CD14-positive monocyte (primary cell): ENCODE data around the gene FBXO34. TPM values are rescaled to one million over a fixed set of nuclear protein-coding genes. Genes with fewer than 3 reads are reported as not detected.

ENCODE experiments used
- DNase-seq, 3 donors: peaks; one replicate each; pipeline ENCODE4 v3.0.0-alpha.2; 2011 to 2022
- H2AFZ ChIP-seq: 2 replicates; pipeline ENCODE4 v1.6.0; 2012; ENCODE audit warnings: mild to moderate bottlenecking, low read depth, low read length, inconsistent platforms; ENCODE audit not compliant: insufficient read depth, poor library complexity, severe bottlenecking
- H3K27ac ChIP-seq, 2 donors: 1 replicate in 1 of 2; 2 replicates in 1 of 2; pipeline ENCODE4 v1.5.1; 2012 to 2013; ENCODE audit warnings: low read length in 2 of 2, control low read depth in 1 of 2, inconsistent platforms in 1 of 2, low read depth in 1 of 2, mild to moderate bottlenecking in 1 of 2
- H3K27me3 ChIP-seq, 2 donors: one replicate each; pipeline versions ENCODE4 v1.6.0 to v1.6.1; 2011 to 2013; ENCODE audit warnings: low read length in 2 of 2; ENCODE audit not compliant: control insufficient read depth in 2 of 2, insufficient read depth in 2 of 2
- H3K36me3 ChIP-seq, 2 donors: replicated peaks in 1 of 2; 1 replicate in 1 of 2; 2 replicates in 1 of 2; pipeline versions ENCODE4 v1.5.1 to v1.6.1; 2012 to 2013; ENCODE audit warnings: low read length in 2 of 2, control low read depth in 1 of 2, inconsistent platforms in 1 of 2, mild to moderate bottlenecking in 1 of 2; ENCODE audit not compliant: insufficient read depth in 2 of 2, control insufficient read depth in 1 of 2
- H3K4me1 ChIP-seq, 2 donors: 1 replicate in 1 of 2; 2 replicates in 1 of 2; pipeline versions ENCODE4 v1.5.1 to v1.6.1; 2012 to 2013; ENCODE audit warnings: low read length in 2 of 2, control low read depth in 1 of 2, inconsistent platforms in 1 of 2, mild to moderate bottlenecking in 1 of 2, moderate library complexity in 1 of 2; ENCODE audit not compliant: insufficient read depth in 2 of 2, control insufficient read depth in 1 of 2
- H3K4me2 ChIP-seq: replicated peaks from 2 replicates; pipeline ENCODE3; 2012; ENCODE audit warnings: low read length, moderate library complexity, mild to moderate bottlenecking; ENCODE audit not compliant: poor library complexity, severe bottlenecking; ENCODE audit errors: extremely low read depth
- H3K4me3 ChIP-seq, 3 experiments: fragments of 200-600 bp in 1 of 3; sonication (generic) in 1 of 3; replicated peaks in 1 of 3; 1 replicate in 2 of 3; 2 replicates in 1 of 3; pipeline ENCODE4 v1.5.1; 2011 to 2013; ENCODE audit warnings: low read length in 3 of 3, mild to moderate bottlenecking in 3 of 3, control low read depth in 2 of 3, low read depth in 2 of 3, inconsistent platforms in 1 of 3, moderate library complexity in 1 of 3
- H3K79me2 ChIP-seq: 2 replicates; pipeline ENCODE4 v1.6.0; 2012; ENCODE audit warnings: mild to moderate bottlenecking, control low read depth, inconsistent platforms, low read length, moderate library complexity; ENCODE audit not compliant: insufficient read depth
- H3K9ac ChIP-seq: 2 replicates; pipeline ENCODE4 v1.6.0; 2017; ENCODE audit warnings: low read length, mild to moderate bottlenecking; ENCODE audit not compliant: insufficient read depth, poor library complexity, severe bottlenecking
- H3K9me3 ChIP-seq, 2 donors: replicated peaks in 1 of 2; 1 replicate in 1 of 2; 2 replicates in 1 of 2; pipeline versions ENCODE4 v1.5.1 to v1.6.1; 2012 to 2013; ENCODE audit warnings: low read length in 2 of 2, control low read depth in 1 of 2; ENCODE audit not compliant: control insufficient read depth in 1 of 2, insufficient read depth in 1 of 2
- H4K20me1 ChIP-seq: 2 replicates; pipeline ENCODE4 v1.6.0; 2012; ENCODE audit warnings: mild to moderate bottlenecking, low read length, control low read depth, moderate library complexity; ENCODE audit not compliant: insufficient read depth
- H3K27ac Mint-ChIP-seq, 7 donors: one replicate each; pipeline ENCODE4 v1.8.0; 2020; ENCODE audit warnings: mild to moderate bottlenecking in 7 of 7, mixed read lengths in 7 of 7, moderate library complexity in 6 of 7, inconsistent platforms in 2 of 7
- H3K27me3 Mint-ChIP-seq, 3 donors: one replicate each; pipeline ENCODE4 v1.8.0; 2021 to 2022; ENCODE audit warnings: low read depth in 3 of 3, mild to moderate bottlenecking in 3 of 3, mixed read lengths in 3 of 3, moderate library complexity in 3 of 3, inconsistent platforms in 1 of 3
- H3K36me3 Mint-ChIP-seq, 2 donors: one replicate each; pipeline ENCODE4 v1.8.0; 2020; ENCODE audit warnings: mixed read lengths in 2 of 2, inconsistent platforms in 1 of 2, mild to moderate bottlenecking in 1 of 2
- H3K4me1 Mint-ChIP-seq: one replicate; pipeline ENCODE4 v1.8.0; 2020; ENCODE audit warnings: mild to moderate bottlenecking, mixed read lengths
- H3K4me3 Mint-ChIP-seq, 2 donors: one replicate each; pipeline ENCODE4 v1.8.0; 2020; ENCODE audit warnings: mild to moderate bottlenecking in 2 of 2, mixed read lengths in 2 of 2, moderate library complexity in 1 of 2
- H3K9me3 Mint-ChIP-seq, 7 donors: one replicate each; pipeline ENCODE4 v1.8.0; 2020 to 2022; ENCODE audit warnings: mixed read lengths in 7 of 7, mild to moderate bottlenecking in 6 of 7, moderate library complexity in 6 of 7, inconsistent platforms in 2 of 7
- CTCF ChIP-seq: fragments of 200-600 bp; IDR thresholded peaks from one replicate; pipeline ENCODE4 v1.8.0; 2022; ENCODE audit warnings: antibody characterized with exemption, mild to moderate bottlenecking
- WGBS: methylation state at CpG from one replicate; pipeline ENCODE4 v1.1.5; 2013; ENCODE audit warnings: missing lambda C conversion rate; ENCODE audit not compliant: insufficient coverage; 5-methylcytosine and 5-hydroxymethylcytosine counted together
- intact Hi-C, 2 donors: fragments of 100-400 bp; cut with micrococcal nuclease; formaldehyde crosslinking; loops; one replicate each; pipeline versions ENCODE4 v1.15.0 to v1.15.1; 2023
- polyA plus RNA-seq, 3 donors: library from polyadenylated mRNA; depleted of rRNA in 1 of 3; unstranded in 2 of 3; stranded (reverse) in 1 of 3; fragments of 300-500 nt in 2 of 3; fragments of >200 nt in 1 of 3; fragmentation: Illumina TruSeq in 2 of 3; gene quantifications; 1 replicate in 2 of 3; 2 replicates in 1 of 3; pipeline ENCODE4 v1.2.3, GENCODE V29; 2012 to 2021

FBXO34 gene
- polyA plus RNA-seq, 3 donors, result 10.3 to 18.1 (median 17.3) TPM

DNA sequence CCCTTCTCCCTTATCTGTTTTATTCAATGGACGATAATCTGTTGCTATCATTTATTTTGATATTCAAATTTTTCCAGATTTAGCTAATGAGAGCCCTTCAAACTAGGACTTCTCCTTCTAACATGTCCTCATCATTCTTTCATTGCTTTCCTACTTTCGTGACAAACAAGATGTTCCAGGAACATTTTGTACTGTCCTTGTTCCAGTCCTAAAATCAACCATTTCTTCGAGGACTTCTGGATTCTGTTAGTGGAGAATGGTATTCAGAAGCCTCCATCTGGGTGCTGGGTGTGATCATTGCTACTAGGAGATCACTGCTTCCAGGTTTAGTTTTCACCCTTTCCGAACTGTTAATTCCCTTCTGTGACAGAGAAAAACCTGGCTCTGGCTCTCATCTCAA lies 29.5 kb upstream of the FBXO34 start:
- Histone ChIP-seq H3K27ac (no peak overlapping the region), H4K20me1 (no peaks in the 10 kb centered on the region), H3K4me3 (no peak overlapping the region), H3K79me2 (no peaks in the 10 kb centered on the region), H3K4me2 (no peak overlapping the region), H3K27me3 (peaks cover 3 to 9% of the 10 kb centered on the region in 2 donors), H3K9ac (no peak overlapping the region), H3K36me3 (no peaks in the 10 kb centered on the region), H3K4me1 (peaks cover 7 to 9% of the 10 kb centered on the region in 2 donors), H2AFZ (no peak overlapping the region), H3K9me3 (no peaks in the 10 kb centered on the region)
- TF ChIP-seq CTCF, result no peak
- Mint-ChIP-seq H3K27ac (no peak overlapping the region), H3K4me1 (peaks cover 12% of the 10 kb centered on the region), H3K27me3 (peaks cover 3 to 19% (median 6%) of the 10 kb centered on the region in 3 donors), H3K9me3 (no peaks in the 10 kb centered on the region), H3K36me3 (no peaks in the 10 kb centered on the region), H3K4me3 (no peak overlapping the region)
- intact Hi-C loops, result loop anchor here in 1 of 2 donors (10.0 kb wide), 1 partner anchor 113 kb away; no protein-coding TSS in a partner anchor
- WGBS, result no CpG with 5 or more reads among the region's 4 CpGs
- DNase-seq, result no peak

DNA sequence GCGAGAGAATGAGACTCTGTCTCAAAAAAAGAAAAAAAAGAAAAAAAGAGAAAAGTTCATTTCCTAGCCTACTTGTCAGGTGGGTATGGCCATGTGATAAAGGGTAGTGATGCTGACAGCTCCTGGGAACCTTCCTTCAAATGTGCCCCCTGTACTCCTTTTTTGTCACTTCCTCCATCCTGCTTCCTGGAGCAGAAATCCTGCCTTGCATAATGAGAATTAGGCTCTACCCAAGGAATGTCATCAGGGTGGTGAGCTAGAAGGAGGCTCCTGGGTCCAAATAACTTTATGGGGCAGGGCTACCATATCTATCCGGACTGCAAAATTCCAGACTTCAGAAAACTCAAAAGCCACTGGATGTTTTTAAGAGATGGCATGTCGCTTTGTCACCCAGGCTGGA lies 27.8 kb upstream of the FBXO34 start:
- Histone ChIP-seq H4K20me1 (no peaks in the 10 kb centered on the region), H3K27me3 (peaks cover 6 to 9% of the 10 kb centered on the region in 2 donors), H3K4me2 (no peak overlapping the region), H3K79me2 (no peaks in the 10 kb centered on the region), H3K4me1 (peaks cover under 1% of the 10 kb centered on the region in 2 donors), H3K36me3 (no peaks in the 10 kb centered on the region), H2AFZ (no peak overlapping the region), H3K9ac (no peak overlapping the region), H3K27ac (no peak overlapping the region), H3K9me3 (no peaks in the 10 kb centered on the region), H3K4me3 (no peak overlapping the region)
- Mint-ChIP-seq H3K36me3 (no peaks in the 10 kb centered on the region), H3K27ac (no peak overlapping the region), H3K4me1 (peaks cover 4% of the 10 kb centered on the region), H3K9me3 (no peaks in the 10 kb centered on the region), H3K27me3 (peaks cover 6 to 22% (median 7%) of the 10 kb centered on the region in 3 donors), H3K4me3 (no peak overlapping the region)
- WGBS, result 83% methylated on average over 2 of the region's 3 CpGs
- TF ChIP-seq CTCF, result no peak
- intact Hi-C loops, result loop anchor here in 1 of 2 donors (10.0 kb wide), 1 partner anchor 111 kb away; no protein-coding TSS in a partner anchor
- no peak for DNase-seq
